Bronchial epithelial cell (primary cell): Measurements from ENCODE around the gene TMEM147. TPM values are rescaled to one million over a fixed set of nuclear protein-coding genes. Genes with fewer than 3 reads are reported as not detected.
A peak's percentile ranks its signal among the peaks of the same experiment; 100 is the strongest.

Experiments used
- DNase-seq: peaks from one replicate; pipeline ENCODE4 v3.0.0-alpha.2; 2010; ENCODE audit warnings: low read depth
- FAIRE-seq: peaks from 2 replicates; lab custom pipeline; 2011; peaks lifted over from hg19 to GRCh38; lab: Jason Lieb, UNC
- H3K27me3 ChIP-seq: 2 replicates; pipeline ENCODE4 v1.5.1; 2011; ENCODE audit warnings: low read length; ENCODE audit not compliant: control insufficient read depth, insufficient read depth
- H3K36me3 ChIP-seq: 2 replicates; pipeline ENCODE4 v1.5.1; 2011; ENCODE audit warnings: low read length; ENCODE audit not compliant: control insufficient read depth, insufficient read depth
- H3K4me3 ChIP-seq: 2 replicates; pipeline ENCODE4 v1.5.1; 2011; ENCODE audit warnings: mild to moderate bottlenecking, low read depth, low read length, control low read depth
- total RNA-seq: library from RNA; depleted of rRNA; stranded (reverse); fragments of >200 nt; gene quantifications from 2 replicates; pipeline ENCODE4 v1.2.1, GENCODE V29; 2014
- TF ChIP-seq, protein P1 (sequence below): IDR thresholded peaks from 2 replicates; pipeline ENCODE4 v1.5.1; 2011; ENCODE audit warnings: mild to moderate bottlenecking, moderate library complexity, low read length, control low read depth, inconsistent platforms; ENCODE audit not compliant: insufficient read depth, severe bottlenecking

TMEM147 gene
- total RNA-seq, 1 donor from 2014 or later = 136 TPM

DNA sequence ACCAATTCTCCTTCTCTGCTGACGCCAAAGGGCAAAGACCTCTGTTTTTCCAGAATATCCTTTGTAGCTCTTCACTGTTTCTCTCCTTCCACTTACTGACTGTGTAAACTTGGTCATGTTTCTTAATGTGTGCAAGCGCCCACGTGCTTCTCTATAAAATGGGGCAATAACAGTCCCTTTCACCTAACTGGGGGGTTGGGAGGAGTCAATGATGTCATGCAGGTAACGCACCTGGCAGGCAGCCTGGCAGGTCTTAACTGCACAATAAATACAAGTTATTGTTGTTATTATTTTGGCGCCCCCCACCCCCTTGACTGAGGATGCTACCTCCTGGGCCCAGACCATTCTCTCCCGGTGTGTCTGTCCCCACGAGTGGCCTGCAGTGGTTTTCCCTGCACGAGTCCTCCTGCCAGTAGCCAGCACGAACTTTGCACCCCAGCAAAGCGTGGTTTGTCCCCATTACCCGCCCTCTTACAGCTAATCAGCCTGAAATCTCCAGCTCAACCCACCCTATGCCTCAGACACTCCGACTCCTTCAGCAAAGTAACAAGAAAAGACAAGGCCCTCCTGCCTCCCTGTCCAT is 22.6 kb upstream of the TMEM147 start:
- TF ChIP-seq, protein P1, sequence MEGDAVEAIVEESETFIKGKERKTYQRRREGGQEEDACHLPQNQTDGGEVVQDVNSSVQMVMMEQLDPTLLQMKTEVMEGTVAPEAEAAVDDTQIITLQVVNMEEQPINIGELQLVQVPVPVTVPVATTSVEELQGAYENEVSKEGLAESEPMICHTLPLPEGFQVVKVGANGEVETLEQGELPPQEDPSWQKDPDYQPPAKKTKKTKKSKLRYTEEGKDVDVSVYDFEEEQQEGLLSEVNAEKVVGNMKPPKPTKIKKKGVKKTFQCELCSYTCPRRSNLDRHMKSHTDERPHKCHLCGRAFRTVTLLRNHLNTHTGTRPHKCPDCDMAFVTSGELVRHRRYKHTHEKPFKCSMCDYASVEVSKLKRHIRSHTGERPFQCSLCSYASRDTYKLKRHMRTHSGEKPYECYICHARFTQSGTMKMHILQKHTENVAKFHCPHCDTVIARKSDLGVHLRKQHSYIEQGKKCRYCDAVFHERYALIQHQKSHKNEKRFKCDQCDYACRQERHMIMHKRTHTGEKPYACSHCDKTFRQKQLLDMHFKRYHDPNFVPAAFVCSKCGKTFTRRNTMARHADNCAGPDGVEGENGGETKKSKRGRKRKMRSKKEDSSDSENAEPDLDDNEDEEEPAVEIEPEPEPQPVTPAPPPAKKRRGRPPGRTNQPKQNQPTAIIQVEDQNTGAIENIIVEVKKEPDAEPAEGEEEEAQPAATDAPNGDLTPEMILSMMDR = no peak
- Histone ChIP-seq H3K4me3 (no peak overlapping the region), H3K27me3 (peaks cover 7% of the 10 kb centered on the region), H3K36me3 (no peaks in the 10 kb centered on the region)
- FAIRE-seq (no peak), DNase-seq (no peak)

DNA sequence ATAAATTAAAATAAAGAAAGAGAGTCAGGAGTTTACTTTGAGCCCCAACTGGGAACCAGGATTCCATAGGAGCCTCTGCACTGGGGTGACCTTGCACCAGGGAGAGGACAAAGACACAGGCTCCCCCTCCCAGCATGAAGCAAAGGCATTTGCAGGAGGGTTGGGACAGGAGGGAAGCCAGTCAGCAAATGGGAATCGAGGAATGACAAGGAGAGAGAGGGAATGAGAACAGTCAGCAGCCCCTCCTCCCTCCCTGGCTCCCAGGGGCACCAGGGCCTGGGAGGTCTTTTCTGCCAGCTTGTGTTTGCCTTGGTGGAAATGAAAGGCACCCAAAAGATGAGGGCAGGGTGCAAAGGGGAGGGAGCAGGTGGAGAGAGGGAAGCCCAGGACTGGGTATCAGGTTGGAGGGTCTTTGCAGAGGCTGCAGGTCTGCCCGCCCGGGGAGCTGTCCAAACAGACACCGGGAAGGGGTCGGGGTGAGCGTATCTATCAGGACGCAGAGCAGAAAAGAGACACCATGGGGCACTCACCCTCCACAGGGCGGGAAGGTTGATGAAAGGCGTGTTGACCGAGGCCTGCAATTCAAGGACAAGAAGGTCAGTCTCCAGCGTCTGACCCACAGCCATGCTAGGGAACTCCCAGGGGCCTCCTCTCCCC is 21.1 kb upstream of the TMEM147 start:
- no peak for FAIRE-seq
- TF ChIP-seq, protein P1 = no peak
- peaks cover 7% of the 10 kb centered on the region for H3K27me3 ChIP-seq

GRCh38 chr19:35525873-35526272 is 19.6 kb upstream of the TMEM147 start:
- H3K36me3 ChIP-seq = no peaks in the 10 kb centered on the region
- peaks cover 7% of the 10 kb centered on the region for H3K27me3 ChIP-seq
- DNase-seq (no peak), FAIRE-seq (no peak)
- TF ChIP-seq, protein P1 = no peak
- no peak overlapping the region for H3K4me3 ChIP-seq

More for the DNA sequence above, 21.1 kb upstream of the TMEM147 start:
- no peak for DNase-seq
- H3K4me3 ChIP-seq = no peak overlapping the region
- H3K36me3 ChIP-seq = no peaks in the 10 kb centered on the region

- Histone ChIP-seq H3K27me3 (peaks cover 11% of the 10 kb centered on the region), H3K36me3 (no peaks in the 10 kb centered on the region), H3K4me3 (no peak within 1 kb of the TSS)
- TF ChIP-seq, protein P1 = no peak
- FAIRE-seq (no peak), DNase-seq (peak; percentile 92)
These were observed 17.0 kb upstream of the TMEM147 start, which contains the start of gene SBSN for GRCh38 chr19:35528218-35529038. Gene SBSN (minus strand): TSS chr19:35528311. CDS start chr19:35528281, 30 bp downstream.

DNA sequence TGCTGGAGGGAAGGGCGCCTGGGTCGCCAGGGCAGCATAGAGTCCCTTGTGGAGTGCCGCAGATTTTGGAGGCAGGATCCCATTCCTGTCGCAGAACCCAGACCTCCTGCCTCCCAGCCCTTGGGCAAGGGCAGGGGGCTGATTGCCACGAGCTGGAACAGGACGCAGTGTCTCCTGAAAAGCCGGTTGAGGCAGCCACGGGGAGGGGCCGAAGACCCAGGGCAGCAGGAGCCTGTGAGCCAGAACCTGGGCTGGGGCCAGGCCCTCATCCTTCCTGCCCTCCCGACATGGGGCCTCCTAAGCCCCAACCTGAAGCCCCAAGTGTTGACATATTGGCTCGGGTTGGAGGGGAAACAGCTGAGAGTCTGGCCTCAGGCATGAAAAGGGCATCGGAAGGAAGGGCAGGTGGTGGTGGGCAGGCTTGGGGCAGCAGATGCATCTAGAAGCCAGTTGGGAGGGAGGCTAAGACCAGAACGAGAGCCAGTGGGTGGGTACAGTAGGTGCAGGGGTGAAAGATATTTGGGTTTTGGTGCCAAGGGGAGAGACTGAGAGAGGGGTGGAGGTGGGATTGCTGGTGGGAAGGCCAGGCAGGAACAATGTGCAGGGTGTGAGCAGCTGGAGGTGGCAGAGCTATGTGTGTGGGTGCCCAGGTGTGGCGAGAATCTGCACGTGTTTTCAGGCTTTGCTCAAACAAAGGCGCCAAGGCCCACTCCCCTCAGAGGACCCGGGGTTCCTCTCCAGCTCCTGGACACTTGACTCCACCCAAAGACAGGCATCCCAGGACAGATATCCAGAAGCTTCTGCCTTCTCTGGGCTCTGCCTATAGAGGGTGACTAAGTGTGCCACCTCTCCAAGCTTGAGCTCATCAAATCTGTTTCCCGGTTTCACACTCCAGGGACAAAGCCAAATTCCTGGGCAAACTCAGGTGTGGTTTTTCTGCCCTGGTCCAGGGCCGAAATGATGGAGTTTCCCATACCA is 15.9 kb upstream of the TMEM147 start:
- no peak for FAIRE-seq
- TF ChIP-seq, protein P1 = no peak
- Histone ChIP-seq H3K27me3 (peaks cover 13% of the 10 kb centered on the region), H3K36me3 (no peaks in the 10 kb centered on the region), H3K4me3 (no peak overlapping the region)
- DNase-seq = peak; percentile 12
